Colonic mucosa (tissue), 4 donors: ENCODE results near the gene AEBP2. TPM values are rescaled to one million over a fixed set of nuclear protein-coding genes. Genes with fewer than 3 reads are reported as not detected.
"Not testable (repeated sequence)": the region's sequence is repeated elsewhere in the genome, so short reads cannot be mapped to it uniquely, and the experiment has no call there.

Experiments
- DNase-seq: peaks from one replicate; pipeline ENCODE4 v3.0.0-alpha.2; 2020
- H3K27ac ChIP-seq: fragments of 200-600 bp; one replicate; pipeline ENCODE4 v1.8.0; 2021
- H3K27me3 ChIP-seq: fragments of 200-600 bp; one replicate; pipeline ENCODE4 v1.8.0; 2021
- H3K36me3 ChIP-seq: fragments of 200-600 bp; one replicate; pipeline ENCODE4 v1.8.0; 2021
- H3K4me1 ChIP-seq: fragments of 200-600 bp; one replicate; pipeline ENCODE4 v1.8.0; 2021; ENCODE audit warnings: mild to moderate bottlenecking
- H3K4me3 ChIP-seq: fragments of 200-600 bp; one replicate; pipeline ENCODE4 v1.8.0; 2021
- H3K9ac ChIP-seq, 2 donors: one replicate each; pipeline ENCODE4 v1.7.0; 2013; ENCODE audit warnings: control low read depth in 2 of 2, low read depth in 2 of 2, low read length in 2 of 2
- H3K9me3 ChIP-seq: fragments of 200-600 bp; one replicate; pipeline ENCODE4 v1.8.0; 2021
- intact Hi-C: fragments of 100-400 bp; cut with DNase I; formaldehyde crosslinking; loops from one replicate; pipeline ENCODE4 v1.14.1; 2022
- total RNA-seq, 2 donors: library from RNA; stranded (reverse); fragmentation: NEBNext Ultra II Directional in 1 of 2; extraction: Animal tissue kit (Norgen Biotek cat#: 25700) in 1 of 2; gene quantifications; one replicate each; pipeline ENCODE4 v1.2.1, GENCODE V29; 2021
- TF ChIP-seq, protein P1 (sequence below): fragments of 200-600 bp; IDR thresholded peaks from one replicate; pipeline ENCODE4 v1.8.0; 2022; ENCODE audit warnings: antibody characterized with exemption, mild to moderate bottlenecking
- donor health status: healthy.
- donor health status: DM: no; HTN: no; CAD: no.
- donor health status: DM: no; HTN: no; CAD: no.

AEBP2 gene
- total RNA-seq, 2 donors from 2014 or later, result 25.5 to 37.7 TPM

GRCh38 chr12:19415563-19415962 lies 23.7 kb upstream of the AEBP2 start:
- no peak for DNase-seq
- Histone ChIP-seq H3K9ac (no peak overlapping the region), H3K27me3 (no peaks in the 10 kb centered on the region), H3K9me3 (no peaks in the 10 kb centered on the region), H3K36me3 (no peaks in the 10 kb centered on the region), H3K4me3 (no peak overlapping the region), H3K4me1 (no peaks in the 10 kb centered on the region), H3K27ac (no peak overlapping the region)
- TF ChIP-seq, protein P1, sequence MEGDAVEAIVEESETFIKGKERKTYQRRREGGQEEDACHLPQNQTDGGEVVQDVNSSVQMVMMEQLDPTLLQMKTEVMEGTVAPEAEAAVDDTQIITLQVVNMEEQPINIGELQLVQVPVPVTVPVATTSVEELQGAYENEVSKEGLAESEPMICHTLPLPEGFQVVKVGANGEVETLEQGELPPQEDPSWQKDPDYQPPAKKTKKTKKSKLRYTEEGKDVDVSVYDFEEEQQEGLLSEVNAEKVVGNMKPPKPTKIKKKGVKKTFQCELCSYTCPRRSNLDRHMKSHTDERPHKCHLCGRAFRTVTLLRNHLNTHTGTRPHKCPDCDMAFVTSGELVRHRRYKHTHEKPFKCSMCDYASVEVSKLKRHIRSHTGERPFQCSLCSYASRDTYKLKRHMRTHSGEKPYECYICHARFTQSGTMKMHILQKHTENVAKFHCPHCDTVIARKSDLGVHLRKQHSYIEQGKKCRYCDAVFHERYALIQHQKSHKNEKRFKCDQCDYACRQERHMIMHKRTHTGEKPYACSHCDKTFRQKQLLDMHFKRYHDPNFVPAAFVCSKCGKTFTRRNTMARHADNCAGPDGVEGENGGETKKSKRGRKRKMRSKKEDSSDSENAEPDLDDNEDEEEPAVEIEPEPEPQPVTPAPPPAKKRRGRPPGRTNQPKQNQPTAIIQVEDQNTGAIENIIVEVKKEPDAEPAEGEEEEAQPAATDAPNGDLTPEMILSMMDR, result no peak
- intact Hi-C loops, result no loop called here

DNA sequence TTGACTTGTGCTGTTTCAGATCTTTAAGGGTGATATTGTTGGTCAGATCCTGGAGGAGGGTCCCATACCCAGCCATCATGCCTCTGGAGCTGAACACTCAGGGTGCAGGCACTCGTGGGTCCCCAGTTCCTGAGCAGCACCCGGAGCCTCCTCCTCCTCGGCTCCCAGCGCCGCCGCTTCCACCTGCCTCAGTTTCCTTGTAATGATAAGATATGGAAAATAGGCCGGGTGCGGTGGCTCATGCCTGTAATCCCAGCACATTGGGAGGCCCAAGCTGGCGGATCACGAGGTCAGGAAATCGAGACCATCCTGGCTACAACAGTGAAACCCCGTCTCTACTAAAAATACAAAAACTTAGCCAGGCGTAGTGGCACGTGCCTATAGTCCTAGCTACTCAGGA lies 20.2 kb upstream of the AEBP2 start:
- Histone ChIP-seq H3K27me3 (no peaks in the 10 kb centered on the region), H3K4me1 (no peaks in the 10 kb centered on the region), H3K4me3 (no peak overlapping the region), H3K27ac (no peak overlapping the region), H3K9me3 (no peaks in the 10 kb centered on the region), H3K36me3 (no peaks in the 10 kb centered on the region), H3K9ac (no peak overlapping the region)
- intact Hi-C loops, result no loop called here
- no peak for DNase-seq
- TF ChIP-seq, protein P1, result no peak

DNA sequence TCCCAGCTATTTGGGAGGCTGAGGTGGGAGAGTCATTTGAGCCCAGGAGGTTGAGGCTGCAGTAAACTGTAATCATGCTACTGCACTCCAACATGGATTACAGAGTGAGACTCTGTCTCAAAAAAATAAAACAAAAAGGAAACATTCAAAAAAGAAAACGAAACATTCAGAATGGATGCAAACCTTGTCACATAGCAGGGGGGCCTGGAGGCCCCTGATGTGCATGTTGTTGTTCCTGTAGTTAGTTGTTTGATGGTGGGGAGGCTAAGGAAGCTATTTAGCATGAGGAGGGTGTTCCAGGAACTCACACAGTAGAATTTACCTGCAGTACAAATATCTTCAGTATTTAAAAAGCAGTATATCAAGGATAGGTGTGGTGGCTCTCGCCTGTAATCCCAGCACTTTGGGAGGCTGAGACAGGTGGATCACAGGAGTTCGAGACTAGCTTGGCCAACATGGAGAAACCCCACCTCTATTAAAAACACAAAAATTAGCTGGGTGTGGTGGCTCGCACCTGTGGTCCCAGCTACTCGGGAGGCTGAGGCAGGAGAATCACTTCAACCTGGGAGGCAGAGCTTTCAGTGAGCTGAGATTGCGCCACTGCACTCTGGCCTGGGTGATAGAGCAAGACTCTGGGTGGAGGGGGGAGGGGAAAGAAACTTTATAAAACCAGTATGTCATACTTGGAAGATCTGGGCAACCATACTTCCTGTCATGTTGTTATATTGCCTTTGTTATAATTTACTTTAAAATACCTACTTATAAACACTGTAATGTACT lies 17.6 kb upstream of the AEBP2 start:
- no peaks in the 10 kb centered on the region for H3K27me3 ChIP-seq
- no peak for DNase-seq

GRCh38 chr12:19423166-19423930 lies 15.9 kb upstream of the AEBP2 start:
- TF ChIP-seq, protein P1, result no peak
- Histone ChIP-seq H3K9ac (no peak overlapping the region), H3K4me1 (no peaks in the 10 kb centered on the region), H3K36me3 (no peaks in the 10 kb centered on the region), H3K4me3 (no peak overlapping the region), H3K9me3 (no peaks in the 10 kb centered on the region), H3K27ac (no peak overlapping the region), H3K27me3 (no peaks in the 10 kb centered on the region)
- DNase-seq, result no peak
- intact Hi-C loops, result no loop called here

More for the DNA sequence above, 17.6 kb upstream of the AEBP2 start:
- TF ChIP-seq, protein P1, result no peak
- no peaks in the 10 kb centered on the region for H3K36me3 ChIP-seq
- H3K27ac ChIP-seq, result no peak overlapping the region
- intact Hi-C loops, result no loop called here
- no peaks in the 10 kb centered on the region for H3K9me3 ChIP-seq
- H3K4me1 ChIP-seq, result no peaks in the 10 kb centered on the region
- H3K9ac ChIP-seq, result no peak overlapping the region
- H3K4me3 ChIP-seq, result no peak overlapping the region

- no peak overlapping the region for H3K9ac ChIP-seq
- H3K27me3 ChIP-seq, result no peaks in the 10 kb centered on the region
- TF ChIP-seq, protein P1, result no peak
- H3K27ac ChIP-seq, result no peak overlapping the region
- H3K4me1 ChIP-seq, result no peaks in the 10 kb centered on the region
- H3K9me3 ChIP-seq, result no peaks in the 10 kb centered on the region
- H3K4me3 ChIP-seq, result no peak overlapping the region
- no peaks in the 10 kb centered on the region for H3K36me3 ChIP-seq
- no peak for DNase-seq
- intact Hi-C loops, result no loop called here
Observed at GRCh38 chr12:19428246-19428645, 11.0 kb upstream of the AEBP2 start.

GRCh38 chr12:19429491-19429890 lies 9.8 kb upstream of the AEBP2 start:
- H3K9ac ChIP-seq, H3K27ac ChIP-seq, H3K27me3 ChIP-seq, intact Hi-C loops, H3K4me1 ChIP-seq, H3K9me3 ChIP-seq, H3K4me3 ChIP-seq, H3K36me3 ChIP-seq, DNase-seq: not testable (repeated sequence)
